ENCODE data around the gene GPD2.

DNA sequence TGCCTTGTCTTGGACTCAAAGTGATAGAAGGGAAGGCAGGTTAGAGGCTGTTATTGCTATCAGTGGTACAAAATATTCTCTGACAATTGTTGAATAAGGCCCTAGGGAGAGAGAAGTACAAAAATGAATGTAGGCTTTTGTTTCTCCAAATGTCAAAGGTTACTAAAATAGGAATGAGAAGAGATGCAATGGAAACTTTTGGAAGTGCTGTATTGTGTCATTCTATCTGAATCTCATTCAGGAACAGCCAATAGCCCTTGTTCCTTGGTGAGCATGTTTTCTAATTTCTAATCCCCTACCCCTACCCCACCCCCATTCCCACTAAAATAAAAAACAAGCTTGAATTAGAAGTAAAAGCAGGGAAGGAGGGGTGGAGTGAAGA is 166.4 kb downstream of the GPD2 start:
- TF ChIP-seq CTCF (conservative IDR thresholded peaks at IDR 0.05 in 1 of 2, IDR thresholded peaks at IDR 0.05 in 1 of 2; ENCODE audit: low read depth in 1 of 2, low read length in 2 of 2) = no peak
- TF ChIP-seq EZH2 (IDR thresholded peaks at IDR 0.05; ENCODE audit: low read length, missing control alignments) = no peak
